Fibroblast of lung (primary cell): ENCODE data around the gene GALNT18. TPM values are rescaled to one million over a fixed set of nuclear protein-coding genes. Genes with fewer than 3 reads are reported as not detected.

ENCODE experiments used
- DNase-seq, 2 donors: peaks; one replicate each; pipeline versions ENCODE4 v3.0.0 to v3.0.0-alpha.2; 2010; ENCODE audit warnings: low read depth in 2 of 2
- H2AFZ ChIP-seq: 2 replicates; pipeline ENCODE4 v1.5.1; 2012; ENCODE audit warnings: low read length, control low read depth, inconsistent platforms
- H3K27ac ChIP-seq: 2 replicates; pipeline ENCODE4 v1.5.1; 2011; ENCODE audit warnings: low read length, control low read depth; ENCODE audit not compliant: insufficient read depth
- H3K27me3 ChIP-seq: 2 replicates; pipeline ENCODE4 v1.5.1; 2011; ENCODE audit warnings: mild to moderate bottlenecking, low read length; ENCODE audit not compliant: control insufficient read depth, insufficient read depth
- H3K36me3 ChIP-seq: 2 replicates; pipeline ENCODE4 v1.5.1; 2011; ENCODE audit warnings: low read length; ENCODE audit not compliant: control insufficient read depth, insufficient read depth
- H3K4me1 ChIP-seq: 2 replicates; pipeline ENCODE4 v1.5.1; 2011; ENCODE audit warnings: low read length; ENCODE audit not compliant: control insufficient read depth, insufficient read depth; ENCODE audit errors: extremely low read depth
- H3K4me2 ChIP-seq: 2 replicates; pipeline ENCODE4 v1.5.1; 2011; ENCODE audit warnings: low read length, control low read depth; ENCODE audit not compliant: insufficient read depth; ENCODE audit errors: extremely low read depth
- H3K4me3 ChIP-seq, 4 experiments: fragments of 200-600 bp in 1 of 4; sonication (generic) in 1 of 4; replicated peaks in 1 of 4; 2 replicates each; pipeline ENCODE4 v1.5.1; 2011 to 2016; ENCODE audit warnings: low read length in 4 of 4, low read depth in 3 of 4, mild to moderate bottlenecking in 3 of 4, control low read depth in 2 of 4, inconsistent platforms in 1 of 4, mixed read lengths in 1 of 4; ENCODE audit not compliant: insufficient read depth in 1 of 4; ENCODE audit errors: control extremely low read depth in 1 of 4
- H3K79me2 ChIP-seq: 2 replicates; pipeline ENCODE4 v1.5.1; 2012; ENCODE audit warnings: mild to moderate bottlenecking, low read length, inconsistent platforms; ENCODE audit not compliant: control insufficient read depth, insufficient read depth
- H3K9ac ChIP-seq: 2 replicates; pipeline ENCODE4 v1.5.1; 2011; ENCODE audit warnings: mild to moderate bottlenecking, low read length, control low read depth; ENCODE audit not compliant: insufficient read depth
- H3K9me3 ChIP-seq: 2 replicates; pipeline ENCODE4 v1.5.1; 2012; ENCODE audit warnings: low read depth, low read length; ENCODE audit not compliant: control insufficient read depth, insufficient read depth
- H4K20me1 ChIP-seq: 2 replicates; pipeline ENCODE4 v1.5.1; 2011; ENCODE audit warnings: low read length; ENCODE audit not compliant: control insufficient read depth, insufficient read depth; ENCODE audit errors: extremely low read depth
- CTCF ChIP-seq, 2 donors: IDR thresholded peaks in 1 of 2; conservative IDR thresholded peaks in 1 of 2; 1 replicate in 1 of 2; 2 replicates in 1 of 2; pipeline ENCODE4 v1.5.1; 2011 to 2012; ENCODE audit warnings: low read length in 2 of 2, control low read depth in 1 of 2, inconsistent platforms in 1 of 2, low read depth in 1 of 2, mild to moderate bottlenecking in 1 of 2
- EZH2 ChIP-seq: IDR thresholded peaks from 2 replicates; pipeline ENCODE4 v1.5.1; 2012; ENCODE audit warnings: low read length, control low read depth, mild to moderate bottlenecking; ENCODE audit errors: missing control alignments
- polyA minus RNA-seq: library from RNA; depleted of rRNA, polyadenylated mRNA; stranded (reverse); fragments of >200 nt; gene quantifications from 2 replicates; pipeline ENCODE4 v1.2.3, GENCODE V29; 2011; ENCODE audit warnings: low replicate concordance
- polyA plus RNA-seq, 2 donors: library from polyadenylated mRNA; depleted of rRNA in 1 of 2; stranded (reverse) in 1 of 2; unstranded in 1 of 2; fragments of >200 nt; gene quantifications; 2 replicates each; pipeline ENCODE4 v1.2.1, GENCODE V29; 2011 to 2012; ENCODE audit warnings: missing spikeins in 1 of 2
- total RNA-seq: library from RNA; depleted of rRNA; stranded (reverse); fragments of >200 nt; gene quantifications from 2 replicates; pipeline ENCODE4 v1.2.1, GENCODE V29; 2014

The GALNT18 gene
- total RNA-seq (9.5 and 19.3 TPM in 2 replicates), polyA plus RNA-seq (0.50 and 4.0 TPM in 2 replicates), polyA minus RNA-seq (0.27 and 8.2 TPM in 2 replicates)
- polyA plus RNA-seq (2012): 0.35 and 4.8 TPM in 2 replicates

- peak within 1 kb of the TSS; percentile 13 for H3K27ac ChIP-seq
- no peaks in the 10 kb centered on the region for H3K79me2 ChIP-seq
- H3K36me3 ChIP-seq: no peaks in the 10 kb centered on the region
- H2AFZ ChIP-seq: peak within 1 kb of the TSS; percentile 47
- TF ChIP-seq CTCF (conservative IDR thresholded peaks at IDR 0.05 in 1 of 2, IDR thresholded peaks at IDR 0.05 in 1 of 2; ENCODE audit: low read depth in 1 of 2, low read length in 2 of 2): peak; percentile 14 to 17
- no peak for TF ChIP-seq EZH2
- H3K4me1 ChIP-seq: no peaks in the 10 kb centered on the region
- H3K27me3 ChIP-seq: peaks cover 6% of the 10 kb centered on the region
- H3K4me2 ChIP-seq: peak within 1 kb of the TSS; percentile 94
- H3K4me3 ChIP-seq: peak within 1 kb of the TSS; percentile 64 to 69 (median 66)
- H3K9me3 ChIP-seq: no peaks in the 10 kb centered on the region
- H4K20me1 ChIP-seq: no peaks in the 10 kb centered on the region
- DNase-seq: peak; percentile 88 to 93
- H3K9ac ChIP-seq: peak within 1 kb of the TSS; percentile 29
Observed at GRCh38 chr11:11621573-11622339, at the start of gene GALNT18. Gene GALNT18, minus strand, starts transcription at chr11:11622005.

GRCh38 chr11:11670574-11670973 is 48.8 kb upstream of the GALNT18 start:
- Histone ChIP-seq H3K36me3 (no peaks in the 10 kb centered on the region), H3K4me3 (no peak overlapping the region), H3K27me3 (peaks cover 40% of the 10 kb centered on the region)

More at GRCh38 chr11:11670574-11670973, 48.8 kb upstream of the GALNT18 start:
- Histone ChIP-seq H3K27ac (no peak overlapping the region), H3K4me1 (no peaks in the 10 kb centered on the region), H2AFZ (no peak overlapping the region), H4K20me1 (no peaks in the 10 kb centered on the region), H3K4me2 (no peak overlapping the region), H3K9me3 (no peaks in the 10 kb centered on the region), H3K9ac (no peak overlapping the region), H3K79me2 (no peaks in the 10 kb centered on the region)
- no peak for TF ChIP-seq CTCF (conservative IDR thresholded peaks at IDR 0.05 in 1 of 2, IDR thresholded peaks at IDR 0.05 in 1 of 2; ENCODE audit: low read depth in 1 of 2, low read length in 2 of 2)
- no peak for TF ChIP-seq EZH2
- no peak for DNase-seq
